ENCODE measurements around the gene KCNH3.

DNA sequence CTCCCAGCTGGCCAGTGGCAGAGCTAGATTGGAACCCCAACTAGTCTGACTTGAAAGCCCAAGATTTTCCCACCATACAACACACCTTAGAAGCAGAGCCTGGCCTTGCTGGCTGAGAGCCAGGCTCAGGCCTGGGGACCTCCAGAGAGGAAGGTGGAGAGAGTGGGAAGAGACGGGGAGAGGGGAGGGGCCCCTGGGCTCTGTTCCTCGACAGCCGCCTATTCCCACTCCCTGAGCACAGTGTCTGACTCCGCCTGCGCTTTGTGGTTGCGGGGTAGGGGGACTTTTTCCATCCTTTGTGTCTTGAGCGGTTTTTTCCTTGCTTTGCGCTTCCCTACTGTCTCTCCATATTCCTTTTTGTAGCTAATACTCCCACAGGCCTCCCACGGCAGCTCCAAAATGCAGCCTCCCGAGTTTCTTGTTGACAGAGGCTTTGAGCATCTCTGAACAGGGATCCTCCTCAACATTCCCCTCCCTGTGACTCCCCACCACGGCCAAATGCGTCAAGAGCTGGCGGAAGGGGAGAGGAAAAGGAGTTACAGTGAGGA, 4.0 kb upstream of the KCNH3 start:
- TF ChIP-seq, protein P1, sequence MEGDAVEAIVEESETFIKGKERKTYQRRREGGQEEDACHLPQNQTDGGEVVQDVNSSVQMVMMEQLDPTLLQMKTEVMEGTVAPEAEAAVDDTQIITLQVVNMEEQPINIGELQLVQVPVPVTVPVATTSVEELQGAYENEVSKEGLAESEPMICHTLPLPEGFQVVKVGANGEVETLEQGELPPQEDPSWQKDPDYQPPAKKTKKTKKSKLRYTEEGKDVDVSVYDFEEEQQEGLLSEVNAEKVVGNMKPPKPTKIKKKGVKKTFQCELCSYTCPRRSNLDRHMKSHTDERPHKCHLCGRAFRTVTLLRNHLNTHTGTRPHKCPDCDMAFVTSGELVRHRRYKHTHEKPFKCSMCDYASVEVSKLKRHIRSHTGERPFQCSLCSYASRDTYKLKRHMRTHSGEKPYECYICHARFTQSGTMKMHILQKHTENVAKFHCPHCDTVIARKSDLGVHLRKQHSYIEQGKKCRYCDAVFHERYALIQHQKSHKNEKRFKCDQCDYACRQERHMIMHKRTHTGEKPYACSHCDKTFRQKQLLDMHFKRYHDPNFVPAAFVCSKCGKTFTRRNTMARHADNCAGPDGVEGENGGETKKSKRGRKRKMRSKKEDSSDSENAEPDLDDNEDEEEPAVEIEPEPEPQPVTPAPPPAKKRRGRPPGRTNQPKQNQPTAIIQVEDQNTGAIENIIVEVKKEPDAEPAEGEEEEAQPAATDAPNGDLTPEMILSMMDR (conservative IDR thresholded peaks at IDR 0.05; ENCODE audit: low read depth, low read length): no peak
- TF ChIP-seq NFE2L2 (IDR thresholded peaks at IDR 0.05; ENCODE audit: low read depth, low read length): no peak
- TF ChIP-seq RAD21 (IDR thresholded peaks at IDR 0.05; ENCODE audit: low read length): no peak
- TF ChIP-seq, protein P2, sequence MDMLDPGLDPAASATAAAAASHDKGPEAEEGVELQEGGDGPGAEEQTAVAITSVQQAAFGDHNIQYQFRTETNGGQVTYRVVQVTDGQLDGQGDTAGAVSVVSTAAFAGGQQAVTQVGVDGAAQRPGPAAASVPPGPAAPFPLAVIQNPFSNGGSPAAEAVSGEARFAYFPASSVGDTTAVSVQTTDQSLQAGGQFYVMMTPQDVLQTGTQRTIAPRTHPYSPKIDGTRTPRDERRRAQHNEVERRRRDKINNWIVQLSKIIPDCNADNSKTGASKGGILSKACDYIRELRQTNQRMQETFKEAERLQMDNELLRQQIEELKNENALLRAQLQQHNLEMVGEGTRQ (IDR thresholded peaks at IDR 0.05; ENCODE audit: low read depth, low read length): no peak
- no peak for TF ChIP-seq BHLHE40 (IDR thresholded peaks at IDR 0.05; ENCODE audit: low read depth, low read length)
- no peak for TF ChIP-seq RFX5 (IDR thresholded peaks at IDR 0.05; ENCODE audit: low read depth, low read length)
- TF ChIP-seq FOS (IDR thresholded peaks at IDR 0.05; ENCODE audit: low read depth, low read length): no peak
- no peak for TF ChIP-seq POLR2A (IDR thresholded peaks at IDR 0.05; ENCODE audit: low read depth, low read length)
- TF ChIP-seq MXI1 (IDR thresholded peaks at IDR 0.05; ENCODE audit: borderline replicate concordance, low read depth, low read length): no peak
- TF ChIP-seq, protein P3, sequence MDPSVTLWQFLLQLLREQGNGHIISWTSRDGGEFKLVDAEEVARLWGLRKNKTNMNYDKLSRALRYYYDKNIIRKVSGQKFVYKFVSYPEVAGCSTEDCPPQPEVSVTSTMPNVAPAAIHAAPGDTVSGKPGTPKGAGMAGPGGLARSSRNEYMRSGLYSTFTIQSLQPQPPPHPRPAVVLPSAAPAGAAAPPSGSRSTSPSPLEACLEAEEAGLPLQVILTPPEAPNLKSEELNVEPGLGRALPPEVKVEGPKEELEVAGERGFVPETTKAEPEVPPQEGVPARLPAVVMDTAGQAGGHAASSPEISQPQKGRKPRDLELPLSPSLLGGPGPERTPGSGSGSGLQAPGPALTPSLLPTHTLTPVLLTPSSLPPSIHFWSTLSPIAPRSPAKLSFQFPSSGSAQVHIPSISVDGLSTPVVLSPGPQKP (IDR thresholded peaks at IDR 0.05; ENCODE audit: borderline replicate concordance, low read depth, low read length): no peak
- TF ChIP-seq MAFK (IDR thresholded peaks at IDR 0.05; ENCODE audit: low read depth, low read length): no peak
- TF ChIP-seq SMC3 (IDR thresholded peaks at IDR 0.05; ENCODE audit: low read depth, low read length): no peak
